Lung microvascular endothelial cell (primary cell): ENCODE results near the gene NCEH1. TPM values are rescaled to one million over a fixed set of nuclear protein-coding genes. Genes with fewer than 3 reads are reported as not detected.

Experiments
- DNase-seq, 2 donors: peaks; one replicate each; pipeline versions ENCODE4 v3.0.0 to v3.0.0-alpha.2; 2010; ENCODE audit warnings: low read depth in 2 of 2
- total RNA-seq: library from RNA; depleted of rRNA; stranded (reverse); fragments of >200 nt; gene quantifications from 2 replicates; pipeline ENCODE4 v1.2.1, GENCODE V29; 2014

The NCEH1 gene
- total RNA-seq, 1 donor from 2014 or later: 3.2 TPM

DNA sequence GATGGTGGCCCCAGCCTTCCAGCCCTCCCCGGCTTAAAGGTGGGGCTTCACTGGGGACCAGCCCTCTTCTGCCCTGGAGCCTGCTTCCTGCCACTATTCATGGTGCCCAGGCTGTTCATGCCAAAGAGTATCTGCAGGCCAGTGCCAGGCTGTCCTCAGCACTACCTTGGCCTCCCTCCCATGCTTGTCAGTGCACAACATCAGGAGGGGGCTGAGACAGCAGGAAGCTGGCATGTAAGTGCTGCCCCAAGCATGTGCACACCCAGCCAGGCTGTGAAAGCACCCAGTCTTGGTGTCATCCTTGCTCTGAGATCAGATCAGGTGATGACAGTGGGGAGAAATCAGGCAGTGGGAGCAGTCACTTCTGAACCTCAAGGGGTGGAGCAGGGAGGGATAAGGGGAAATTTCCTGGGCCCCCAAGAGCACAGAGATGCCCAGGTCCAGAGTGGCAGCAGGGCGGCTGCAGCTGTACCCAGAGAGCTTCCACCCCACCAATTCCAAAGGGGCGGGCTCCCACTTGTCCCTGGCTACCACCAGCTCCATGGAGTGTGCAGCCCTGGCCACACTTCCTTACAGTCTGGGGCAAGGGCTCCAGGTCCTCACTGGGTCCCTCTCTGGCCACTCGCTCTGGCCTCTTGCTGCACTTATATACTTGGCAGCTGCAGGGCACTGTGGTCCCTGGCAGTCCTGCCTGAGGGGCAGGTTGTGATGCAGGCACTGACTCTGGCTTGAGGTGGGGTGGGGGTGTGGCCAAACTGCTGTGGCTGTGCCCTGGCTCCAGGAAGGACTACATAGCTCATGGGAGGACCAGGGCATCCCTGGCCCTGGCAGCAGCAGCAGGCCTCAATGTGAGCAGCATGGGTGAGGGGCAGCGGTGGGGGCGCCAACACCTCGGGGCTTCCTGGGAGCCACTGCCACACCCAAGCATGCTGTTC lies 96.3 kb downstream of the NCEH1 start:
- DNase-seq: no peak

GRCh38 chr3:172613845-172614244 lies 97.0 kb downstream of the NCEH1 start:
- no peak for DNase-seq

- no peak for DNase-seq
These were observed 97.8 kb downstream of the NCEH1 start for GRCh38 chr3:172612871-172613678.

- no peak for DNase-seq
These were observed 101.1 kb downstream of the NCEH1 start for GRCh38 chr3:172609750-172610149.

- peak; percentile 29 to 67 for DNase-seq
These were observed 102.3 kb downstream of the NCEH1 start for GRCh38 chr3:172608575-172608974.

GRCh38 chr3:172607305-172608121 lies 103.4 kb downstream of the NCEH1 start:
- peak; percentile 94 to 95 for DNase-seq

DNA sequence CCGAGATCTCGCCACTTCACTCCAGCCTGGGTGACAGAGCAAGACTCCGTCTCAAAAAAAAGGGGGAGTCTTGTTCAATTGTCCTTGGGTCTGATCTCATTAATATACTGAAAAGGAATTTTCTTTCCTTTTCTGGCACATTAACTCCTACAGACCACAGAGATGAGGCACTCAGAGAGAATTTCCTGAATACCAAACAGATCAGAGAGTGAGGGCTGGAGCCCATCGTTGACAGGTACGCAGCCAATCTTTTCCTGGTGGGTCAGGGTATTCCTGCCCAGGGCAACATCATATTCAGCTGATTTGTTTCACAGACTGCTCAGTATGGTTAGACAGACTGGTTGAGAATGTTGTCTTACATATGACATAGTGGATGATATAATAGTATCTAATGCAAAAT lies 104.8 kb downstream of the NCEH1 start:
- peak; percentile 59 to 73 for DNase-seq

GRCh38 chr3:172604895-172605646 lies 105.8 kb downstream of the NCEH1 start:
- no peak for DNase-seq

DNA sequence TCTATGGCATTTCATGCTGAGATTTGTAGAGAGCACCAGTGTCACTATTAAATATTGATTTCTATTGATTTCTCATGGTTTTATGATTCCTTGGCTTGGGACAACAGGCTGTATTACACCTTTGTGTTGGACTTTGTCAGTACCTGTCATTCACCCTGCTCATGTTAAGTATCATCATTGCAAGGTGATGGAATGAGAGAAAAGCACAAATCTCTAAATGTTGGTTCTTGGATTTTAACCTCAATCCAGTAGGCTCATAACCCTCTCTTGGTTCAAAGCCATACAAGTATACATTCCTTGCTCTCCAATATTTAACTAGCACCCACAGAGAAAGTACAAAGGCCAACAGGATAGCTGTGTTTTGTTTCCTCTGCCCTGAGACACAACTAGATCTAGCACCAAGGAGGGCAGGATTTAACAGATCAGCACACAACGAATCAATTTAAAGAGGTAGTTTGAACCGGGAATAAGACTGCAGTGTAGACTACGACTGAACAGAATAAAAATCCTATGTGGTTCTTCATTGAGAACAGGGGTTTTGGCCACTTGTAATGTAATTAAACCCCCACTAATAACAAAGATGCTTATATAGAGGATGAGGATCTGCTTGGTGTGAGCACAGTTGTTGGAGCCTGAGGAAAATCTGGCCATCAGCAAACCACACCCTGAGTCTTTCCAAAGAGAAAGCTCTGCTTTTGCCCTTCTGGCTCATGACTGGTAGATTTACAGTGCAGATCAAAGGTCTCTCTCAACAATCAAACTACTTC lies 109.6 kb downstream of the NCEH1 start:
- DNase-seq: no peak

DNA sequence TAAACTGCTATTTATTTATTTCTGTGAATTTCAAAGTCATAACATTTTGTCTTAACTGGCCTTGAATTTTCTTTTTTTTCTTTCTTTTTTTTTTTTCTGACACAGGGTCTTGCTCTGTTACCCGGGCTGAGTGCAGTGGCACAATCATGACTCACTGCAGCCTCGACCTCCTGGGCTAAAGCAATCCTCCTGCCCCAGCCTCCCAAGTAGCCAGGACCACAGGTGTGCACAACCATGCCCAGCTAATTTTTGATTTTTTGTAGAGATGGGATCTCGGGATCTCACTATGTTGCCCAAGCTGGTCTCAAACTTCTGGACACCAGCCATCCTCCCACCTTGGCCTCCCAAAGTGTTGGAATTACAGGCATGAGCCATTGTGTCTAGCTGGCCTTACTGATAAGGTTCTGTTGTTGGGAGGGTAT lies 110.2 kb downstream of the NCEH1 start:
- DNase-seq: no peak

DNA sequence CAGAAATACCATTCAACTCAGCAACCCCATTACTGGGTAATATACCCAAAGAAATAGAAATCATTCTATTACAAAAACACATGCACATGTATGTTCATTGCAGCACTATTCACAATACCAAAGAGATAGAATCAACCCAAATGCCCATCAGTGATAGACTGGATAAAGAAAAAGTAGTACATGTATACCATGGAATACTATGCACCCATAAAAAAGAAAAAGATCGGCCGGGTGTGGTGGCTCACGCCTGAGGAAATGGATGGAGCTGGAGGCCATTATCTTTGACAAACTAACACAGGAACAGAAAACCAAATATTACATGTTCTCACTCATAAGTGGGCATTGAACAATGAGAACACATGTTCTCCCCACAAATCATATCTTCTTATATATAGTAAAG lies 112.0 kb downstream of the NCEH1 start:
- DNase-seq: no peak

DNA sequence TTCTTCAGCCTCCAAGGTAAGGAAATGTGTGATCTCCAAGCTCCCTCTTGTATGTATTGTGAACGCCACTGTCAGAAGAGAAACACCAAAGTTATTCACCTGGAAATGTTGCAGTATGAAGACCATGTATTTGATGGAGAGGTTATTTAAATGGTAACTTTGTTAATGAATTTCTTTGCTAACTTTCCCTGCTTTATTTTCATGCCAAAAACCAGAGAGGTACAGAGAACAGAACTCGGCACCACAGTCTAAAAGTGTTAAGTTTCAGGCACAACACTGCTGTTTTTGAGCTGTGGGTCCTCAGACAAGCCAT lies 114.5 kb downstream of the NCEH1 start:
- DNase-seq: no peak

DNA sequence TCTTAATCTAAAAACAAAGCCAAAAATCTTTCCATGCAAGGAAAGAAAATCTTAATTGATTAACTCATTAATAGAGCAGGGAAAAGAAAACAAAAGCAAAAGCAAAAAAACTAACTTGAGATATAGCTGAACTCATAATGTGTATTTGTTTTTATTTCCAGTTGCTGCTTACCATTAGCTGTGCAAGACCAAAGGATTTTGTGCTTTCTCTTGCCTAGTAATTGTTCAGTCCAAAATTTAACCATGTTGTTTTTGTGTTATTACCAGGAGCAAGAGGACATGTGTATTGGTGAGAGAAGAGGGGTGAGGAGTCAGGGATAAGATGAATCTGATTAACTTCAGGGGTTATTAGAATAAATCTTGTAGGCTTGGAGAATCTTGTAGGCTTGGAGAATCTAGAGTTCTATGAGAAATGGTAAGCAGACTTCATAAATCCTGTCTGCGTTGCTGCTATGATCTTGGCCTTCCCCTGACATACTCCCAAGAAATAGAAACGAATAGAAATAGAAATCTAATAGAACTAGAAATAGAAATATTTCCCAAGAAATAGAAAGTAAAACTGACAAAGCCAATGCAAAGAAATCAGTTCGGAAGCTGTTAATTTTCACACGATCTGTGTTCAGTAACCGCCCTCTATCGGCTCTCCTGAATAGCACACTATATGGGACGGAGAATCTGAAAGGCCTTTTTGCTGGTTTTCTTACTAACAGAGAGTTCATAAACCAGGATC lies 115.0 kb downstream of the NCEH1 start:
- peak; percentile 82 to 86 for DNase-seq

DNA sequence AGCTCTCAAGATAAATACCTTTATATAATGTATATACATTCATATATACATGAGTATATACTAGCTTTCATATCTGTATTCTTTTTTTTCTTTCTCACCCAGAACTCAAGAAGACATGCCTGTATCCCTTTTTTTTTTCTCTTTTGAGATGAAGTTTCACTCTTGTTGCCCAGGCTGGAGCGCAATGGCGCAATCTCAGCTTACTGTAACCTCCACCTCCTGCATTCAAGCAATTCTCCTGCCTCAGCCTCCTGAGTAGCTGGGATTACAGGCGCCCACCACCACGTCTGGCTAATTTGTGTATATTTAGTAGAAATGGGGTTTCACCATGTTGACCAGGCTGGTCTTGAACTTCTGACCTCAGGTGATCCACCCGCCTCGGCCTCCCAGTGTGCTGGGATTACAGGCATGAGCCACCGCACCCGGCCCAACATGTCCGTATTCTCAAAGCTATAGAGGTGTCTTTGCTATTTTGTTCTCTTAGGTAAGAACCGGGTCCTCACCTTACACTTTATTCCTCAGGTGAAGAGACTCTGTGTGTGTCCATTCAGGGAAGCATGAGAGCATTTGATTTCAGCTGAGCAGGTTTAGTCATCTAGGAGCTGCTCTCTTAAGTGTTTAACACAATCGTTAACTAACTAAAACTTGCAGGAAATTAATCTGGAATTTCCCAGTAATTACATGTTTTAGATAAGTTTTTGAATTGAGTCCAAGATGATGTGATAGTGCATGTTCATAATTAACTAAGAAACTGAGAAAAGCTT lies 115.8 kb downstream of the NCEH1 start:
- peak in 1 of 2 donors; percentile 45 for DNase-seq

GRCh38 chr3:172592898-172593669 lies 117.8 kb downstream of the NCEH1 start:
- DNase-seq: no peak

- DNase-seq: no peak
These were observed 118.7 kb downstream of the NCEH1 start for GRCh38 chr3:172591876-172592771.

GRCh38 chr3:172591125-172591605 lies 119.7 kb downstream of the NCEH1 start:
- no peak for DNase-seq
